ENCODE measurements around the gene TNNT3.
"Not testable (repeated sequence)": the region's sequence is repeated elsewhere in the genome, so short reads cannot be mapped to it uniquely, and the experiment has no call there.

Gene TNNT3

DNA sequence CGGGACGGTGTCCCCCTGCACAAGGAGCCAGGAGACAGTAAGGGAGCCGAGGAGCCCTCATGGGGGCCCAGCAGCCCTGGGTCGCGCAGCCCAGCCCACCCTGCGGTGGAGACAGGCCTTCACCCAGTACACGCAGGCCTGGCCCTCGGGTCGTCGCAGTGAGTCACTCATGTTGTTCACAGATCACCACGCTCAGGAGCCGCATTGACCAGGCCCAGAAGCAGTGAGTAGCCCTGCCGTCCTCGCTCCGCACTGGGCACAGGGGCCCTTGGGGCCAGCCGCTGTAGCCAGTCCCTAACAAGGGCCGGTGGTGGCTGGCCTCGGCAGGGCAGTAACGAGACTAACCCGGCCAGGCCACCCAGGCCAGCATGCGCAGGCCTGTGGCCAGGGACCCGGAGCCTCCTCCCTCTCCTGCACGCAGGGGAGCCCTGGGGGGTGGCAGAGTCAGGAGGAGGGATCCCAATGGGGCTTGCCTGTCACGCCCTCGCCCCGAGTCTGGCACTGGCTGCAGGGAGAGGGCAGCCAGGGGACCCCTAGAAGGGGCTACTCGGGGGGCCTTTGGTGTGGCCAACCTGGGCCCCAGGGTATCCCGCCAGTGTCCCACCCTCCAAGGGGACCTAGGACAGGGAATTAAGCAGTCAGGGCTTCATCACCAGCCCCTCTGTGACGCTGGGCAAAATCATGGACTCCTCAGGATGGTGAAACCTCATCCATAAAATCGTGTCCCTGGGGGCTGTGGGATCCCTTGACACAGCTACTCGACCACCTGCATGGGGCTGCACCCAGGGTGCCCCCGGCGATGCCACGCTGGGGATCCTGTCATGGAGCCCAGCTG is 17.5 kb downstream of the TNNT3 start:
- TF ChIP-seq, protein P1, sequence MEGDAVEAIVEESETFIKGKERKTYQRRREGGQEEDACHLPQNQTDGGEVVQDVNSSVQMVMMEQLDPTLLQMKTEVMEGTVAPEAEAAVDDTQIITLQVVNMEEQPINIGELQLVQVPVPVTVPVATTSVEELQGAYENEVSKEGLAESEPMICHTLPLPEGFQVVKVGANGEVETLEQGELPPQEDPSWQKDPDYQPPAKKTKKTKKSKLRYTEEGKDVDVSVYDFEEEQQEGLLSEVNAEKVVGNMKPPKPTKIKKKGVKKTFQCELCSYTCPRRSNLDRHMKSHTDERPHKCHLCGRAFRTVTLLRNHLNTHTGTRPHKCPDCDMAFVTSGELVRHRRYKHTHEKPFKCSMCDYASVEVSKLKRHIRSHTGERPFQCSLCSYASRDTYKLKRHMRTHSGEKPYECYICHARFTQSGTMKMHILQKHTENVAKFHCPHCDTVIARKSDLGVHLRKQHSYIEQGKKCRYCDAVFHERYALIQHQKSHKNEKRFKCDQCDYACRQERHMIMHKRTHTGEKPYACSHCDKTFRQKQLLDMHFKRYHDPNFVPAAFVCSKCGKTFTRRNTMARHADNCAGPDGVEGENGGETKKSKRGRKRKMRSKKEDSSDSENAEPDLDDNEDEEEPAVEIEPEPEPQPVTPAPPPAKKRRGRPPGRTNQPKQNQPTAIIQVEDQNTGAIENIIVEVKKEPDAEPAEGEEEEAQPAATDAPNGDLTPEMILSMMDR (conservative IDR thresholded peaks at IDR 0.05; ENCODE audit: low read depth, low read length), result no peak
- DNase-seq (ENCODE audit: low read depth), result no peak
- H3K4me3 ChIP-seq (ENCODE audit: low read length), result no peak overlapping the region

DNA sequence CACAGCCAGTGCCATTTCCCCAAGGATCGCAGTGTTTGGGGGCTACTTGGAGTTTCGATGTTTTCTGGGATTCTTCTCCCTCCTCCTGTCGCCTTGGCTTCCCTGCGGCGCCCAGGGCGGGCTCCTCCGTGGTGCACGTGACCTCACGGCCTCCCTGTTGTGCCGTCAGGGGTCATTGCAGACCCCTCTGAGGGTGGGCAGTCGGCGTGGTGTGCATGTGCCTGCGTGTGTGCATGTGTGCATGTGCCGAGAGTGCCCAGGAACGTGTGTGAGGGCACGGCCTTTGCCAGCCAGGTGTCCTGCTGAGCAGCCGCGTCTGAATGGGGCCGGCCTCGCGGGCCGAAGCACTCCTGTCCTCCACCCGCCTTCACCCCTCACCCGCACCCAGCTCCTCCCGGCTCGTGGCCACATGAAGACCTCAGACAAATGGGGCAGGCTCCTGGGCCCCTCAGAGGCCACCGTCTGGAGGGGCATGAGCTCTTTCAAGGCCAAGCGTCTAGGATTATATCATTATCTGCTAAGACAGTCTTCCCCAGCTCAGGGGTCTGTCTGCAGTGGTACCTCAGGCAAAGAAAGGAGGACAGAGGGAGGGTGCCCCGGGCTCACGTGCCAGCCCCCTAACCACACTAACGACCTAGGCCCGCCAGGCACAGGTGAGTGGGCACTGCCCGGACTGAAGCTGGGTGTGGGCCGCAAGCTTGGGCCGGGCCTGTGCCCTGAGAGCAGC is 18.3 kb downstream of the TNNT3 start:
- H3K4me3 ChIP-seq (ENCODE audit: low read length), result no peak overlapping the region
- TF ChIP-seq, protein P1 (conservative IDR thresholded peaks at IDR 0.05; ENCODE audit: low read depth, low read length), result no peak
- no peak for DNase-seq (ENCODE audit: low read depth)

DNA sequence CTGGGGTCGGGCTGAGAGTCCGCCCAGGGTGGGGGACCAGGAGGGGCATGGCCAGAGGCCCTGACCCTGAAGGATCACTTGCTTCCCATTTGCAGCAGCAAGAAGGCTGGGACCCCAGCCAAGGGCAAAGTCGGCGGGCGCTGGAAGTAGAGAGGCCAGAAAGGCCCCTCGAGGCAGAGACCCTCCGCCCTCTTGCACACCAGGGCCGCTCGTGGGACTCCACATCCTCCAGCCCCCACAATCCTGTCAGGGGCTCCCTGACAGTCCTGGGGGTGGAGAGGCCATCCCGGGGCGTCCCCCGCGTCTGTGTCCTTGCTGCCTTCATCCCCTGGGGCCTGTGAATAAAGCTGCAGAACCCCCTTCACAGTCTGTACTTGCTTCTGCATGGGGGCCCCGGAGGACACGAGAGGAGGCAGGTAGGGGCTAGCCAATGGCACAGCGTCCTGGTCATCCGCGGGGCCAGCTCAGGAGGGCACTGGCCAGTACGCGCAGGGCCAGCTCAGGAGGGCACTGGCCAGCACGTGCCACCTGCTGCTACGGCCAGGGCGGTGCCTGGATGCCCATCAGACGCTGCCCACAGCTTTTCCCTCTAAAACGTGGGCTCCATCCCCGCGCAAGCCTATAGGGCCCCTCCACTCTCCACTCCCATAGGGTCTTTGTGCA is 19.0 kb downstream of the TNNT3 start:
- TF ChIP-seq, protein P1 (conservative IDR thresholded peaks at IDR 0.05; ENCODE audit: low read depth, low read length), result no peak
- no peak for DNase-seq (ENCODE audit: low read depth)
- H3K4me3 ChIP-seq (ENCODE audit: low read length), result no peak overlapping the region

DNA sequence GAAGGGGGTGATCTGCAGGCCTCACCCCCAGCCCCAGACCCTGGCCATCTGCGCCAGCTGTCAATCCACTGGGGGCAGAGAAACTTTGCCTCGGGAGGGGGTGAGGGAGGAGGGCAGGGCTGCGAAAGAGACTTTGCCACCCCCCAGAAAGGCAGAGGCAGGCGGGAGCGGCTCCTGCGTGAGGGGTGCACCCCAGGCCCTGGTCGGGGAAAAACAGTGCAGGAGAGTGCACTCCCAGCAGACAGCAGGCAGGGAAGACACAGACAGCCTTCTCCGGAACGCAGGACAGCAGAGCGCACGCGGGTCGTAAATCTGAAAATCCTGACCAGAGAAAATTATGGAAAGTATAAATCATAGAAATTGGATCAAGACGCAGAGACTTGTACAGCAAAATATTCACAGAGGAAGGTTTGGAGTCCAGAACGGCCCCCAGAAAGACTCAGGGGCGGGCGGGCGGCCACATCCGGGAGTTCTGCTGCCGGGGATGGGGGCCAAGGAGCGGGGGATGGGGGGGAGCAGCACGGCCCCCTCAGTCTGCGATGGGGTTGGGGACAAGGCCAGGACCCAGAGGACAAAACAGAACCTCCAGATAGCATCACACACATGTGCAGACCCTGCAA is 19.6 kb downstream of the TNNT3 start:
- no peak for DNase-seq (ENCODE audit: low read depth)
- H3K4me3 ChIP-seq (ENCODE audit: low read length), result no peak overlapping the region
- TF ChIP-seq, protein P1 (conservative IDR thresholded peaks at IDR 0.05; ENCODE audit: low read depth, low read length), result no peak

DNA sequence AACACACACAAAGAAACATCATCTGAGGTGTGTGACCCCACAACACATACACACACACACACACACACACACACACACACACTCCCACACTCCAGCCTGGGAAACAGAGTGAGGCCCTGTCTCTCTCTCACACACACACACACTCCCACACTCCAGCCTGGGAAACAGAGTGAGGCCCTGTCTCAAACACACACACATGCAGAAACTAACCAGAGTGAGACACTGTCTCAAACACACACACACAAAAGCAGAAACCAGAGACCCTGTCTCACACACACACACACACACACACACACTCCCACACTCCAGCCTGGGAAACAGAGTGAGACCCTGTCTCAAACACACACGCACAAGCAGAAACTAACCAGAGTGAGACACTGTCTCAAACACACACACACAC is 20.3 kb downstream of the TNNT3 start:
- not testable (repeated sequence) for DNase-seq (ENCODE audit: low read depth); H3K4me3 ChIP-seq (ENCODE audit: low read length)

DNA sequence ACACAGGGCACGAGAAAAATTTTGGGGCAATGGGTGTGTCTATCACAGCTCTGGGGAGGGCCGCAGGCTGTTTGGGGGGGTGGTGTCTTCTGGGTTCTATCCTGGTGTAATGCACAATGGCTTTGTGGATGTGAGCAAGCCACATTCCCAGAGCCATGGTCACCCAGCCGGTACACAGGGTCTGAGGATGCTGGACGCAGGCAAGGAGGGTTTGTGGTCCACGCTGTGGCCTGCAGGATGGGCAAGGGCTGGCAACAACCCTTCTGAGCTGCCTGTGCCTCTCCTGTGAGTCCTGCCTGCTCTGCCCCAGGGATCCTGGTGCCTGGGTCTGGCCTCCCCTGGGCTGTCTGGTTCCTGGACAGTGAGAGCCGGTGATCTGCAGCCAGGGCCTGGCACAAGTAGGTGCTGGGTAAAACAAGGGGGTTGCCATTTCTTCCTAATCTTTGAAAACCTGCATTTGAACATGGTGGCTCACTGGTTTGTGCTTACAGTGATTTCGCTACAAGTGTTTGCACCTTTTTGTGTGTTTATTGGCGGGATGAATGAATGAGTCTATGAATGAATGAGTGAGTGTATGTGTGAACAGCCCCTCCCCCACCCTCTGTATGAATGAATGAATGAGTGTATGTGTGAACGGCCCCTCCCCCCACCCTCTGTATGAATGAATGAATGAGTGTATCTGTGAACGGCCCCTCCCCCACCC is 23.2 kb downstream of the TNNT3 start:
- no peak overlapping the region for H3K4me3 ChIP-seq (ENCODE audit: low read length)
- TF ChIP-seq, protein P1 (conservative IDR thresholded peaks at IDR 0.05; ENCODE audit: low read depth, low read length), result no peak
- no peak for DNase-seq (ENCODE audit: low read depth)

Measured in retinal pigment epithelial cell (primary cell).